Left lung (tissue), 10 donors: ENCODE measurements around the gene MGAT5B. TPM values are rescaled to one million over a fixed set of nuclear protein-coding genes. Genes with fewer than 3 reads are reported as not detected.

Experiments used
- ATAC-seq: fragments of 200-7000 bp; cut with Tn5 transposase; one replicate; pipeline ENCODE4 v1.9.1; 2020; ENCODE audit warnings: moderate library complexity
- DNase-seq, 4 donors: peaks; one replicate each; pipeline ENCODE4 v3.0.0-alpha.2; 2013 to 2020
- H3K27ac ChIP-seq, 2 donors: fragments of 200-600 bp; sonication (generic) in 1 of 2; one replicate each; pipeline versions ENCODE4 v1.5.0 to v1.8.0; 2020 to 2021
- H3K27me3 ChIP-seq, 2 donors: fragments of 200-600 bp; sonication (generic) in 1 of 2; one replicate each; pipeline versions ENCODE4 v1.5.0 to v1.8.0; 2020 to 2021
- H3K36me3 ChIP-seq, 2 donors: fragments of 200-600 bp; sonication (generic) in 1 of 2; one replicate each; pipeline versions ENCODE4 v1.5.0 to v1.8.0; 2020 to 2021
- H3K4me1 ChIP-seq, 2 donors: fragments of 200-600 bp; one replicate each; pipeline ENCODE4 v1.8.0; 2021
- H3K4me3 ChIP-seq, 2 donors: fragments of 200-600 bp; sonication (generic) in 1 of 2; one replicate each; pipeline versions ENCODE4 v1.5.0 to v1.8.0; 2020 to 2021; ENCODE audit warnings: mild to moderate bottlenecking in 1 of 2
- H3K9me3 ChIP-seq, 2 donors: fragments of 200-600 bp; sonication (generic) in 1 of 2; one replicate each; pipeline versions ENCODE4 v1.5.0 to v1.8.0; 2020 to 2021
- intact Hi-C, 2 donors: fragments of 100-400 bp; cut with DNase I; formaldehyde crosslinking; loops; one replicate each; pipeline versions ENCODE4 v1.11.2 to v1.14.2; 2022
- polyA plus RNA-seq, 6 donors: library from polyadenylated mRNA; unstranded; fragments of 120-200 nt; gene quantifications; one replicate each; pipeline ENCODE4 v1.2.1, GENCODE V29; 2013; ENCODE audit not compliant: insufficient read length in 6 of 6
- total RNA-seq, 2 donors: library from RNA; stranded (reverse); fragmentation: NEBNext Ultra II Directional; extraction: Animal tissue kit (Norgen Biotek cat#: 25700); gene quantifications; one replicate each; pipeline ENCODE4 v1.2.1, GENCODE V29; 2021
- TF ChIP-seq, protein P1 (sequence below), 2 donors: fragments of 200-600 bp; sonication (generic) in 1 of 2; IDR thresholded peaks; one replicate each; pipeline versions ENCODE4 v1.5.0 to v1.8.0; 2021; ENCODE audit warnings: antibody characterized with exemption in 2 of 2
- donor health status: DM: no; HTN: yes; CAD: no.
- donor health status: DM: no; HTN: no; CAD: no.

The MGAT5B gene
- total and polyA plus RNA-seq, 8 donors, result 1.0 to 1.9 (median 1.3) TPM

DNA sequence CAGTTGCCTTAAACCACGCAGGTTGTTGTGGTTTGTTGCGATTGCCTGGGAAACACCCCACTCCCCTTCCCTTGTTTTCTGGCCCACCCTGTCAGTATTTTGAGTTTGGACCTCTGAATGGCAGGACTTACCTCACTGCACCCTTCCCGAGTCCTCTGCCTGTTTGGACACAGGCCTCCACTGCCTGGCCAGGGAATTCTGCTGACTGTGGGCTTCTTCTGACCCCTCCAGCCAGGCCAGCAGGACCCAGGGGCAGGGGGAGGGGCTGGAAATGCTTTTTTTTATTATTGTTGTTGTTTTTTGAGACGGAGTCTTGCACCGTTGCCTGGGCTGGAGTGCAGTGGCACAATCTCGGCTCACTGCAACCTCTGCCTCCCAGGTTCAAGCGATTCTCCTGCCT lies 4.2 kb upstream of the MGAT5B start:
- ATAC-seq (no peak), DNase-seq (no peak)
- H3K4me1 ChIP-seq, result peaks cover 0 to 18% of the 10 kb centered on the region in 2 donors
- H3K27me3 ChIP-seq, result peaks cover 5 to 47% of the 10 kb centered on the region in 2 donors
- no peaks in the 10 kb centered on the region for H3K36me3 ChIP-seq
- H3K9me3 ChIP-seq, result no peaks in the 10 kb centered on the region
- no peak overlapping the region for H3K4me3 ChIP-seq
- TF ChIP-seq, protein P1, sequence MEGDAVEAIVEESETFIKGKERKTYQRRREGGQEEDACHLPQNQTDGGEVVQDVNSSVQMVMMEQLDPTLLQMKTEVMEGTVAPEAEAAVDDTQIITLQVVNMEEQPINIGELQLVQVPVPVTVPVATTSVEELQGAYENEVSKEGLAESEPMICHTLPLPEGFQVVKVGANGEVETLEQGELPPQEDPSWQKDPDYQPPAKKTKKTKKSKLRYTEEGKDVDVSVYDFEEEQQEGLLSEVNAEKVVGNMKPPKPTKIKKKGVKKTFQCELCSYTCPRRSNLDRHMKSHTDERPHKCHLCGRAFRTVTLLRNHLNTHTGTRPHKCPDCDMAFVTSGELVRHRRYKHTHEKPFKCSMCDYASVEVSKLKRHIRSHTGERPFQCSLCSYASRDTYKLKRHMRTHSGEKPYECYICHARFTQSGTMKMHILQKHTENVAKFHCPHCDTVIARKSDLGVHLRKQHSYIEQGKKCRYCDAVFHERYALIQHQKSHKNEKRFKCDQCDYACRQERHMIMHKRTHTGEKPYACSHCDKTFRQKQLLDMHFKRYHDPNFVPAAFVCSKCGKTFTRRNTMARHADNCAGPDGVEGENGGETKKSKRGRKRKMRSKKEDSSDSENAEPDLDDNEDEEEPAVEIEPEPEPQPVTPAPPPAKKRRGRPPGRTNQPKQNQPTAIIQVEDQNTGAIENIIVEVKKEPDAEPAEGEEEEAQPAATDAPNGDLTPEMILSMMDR (IDR thresholded peaks at IDR 0.05), result no peak
- no peak overlapping the region for H3K27ac ChIP-seq
- intact Hi-C loops, result no loop called here

DNA sequence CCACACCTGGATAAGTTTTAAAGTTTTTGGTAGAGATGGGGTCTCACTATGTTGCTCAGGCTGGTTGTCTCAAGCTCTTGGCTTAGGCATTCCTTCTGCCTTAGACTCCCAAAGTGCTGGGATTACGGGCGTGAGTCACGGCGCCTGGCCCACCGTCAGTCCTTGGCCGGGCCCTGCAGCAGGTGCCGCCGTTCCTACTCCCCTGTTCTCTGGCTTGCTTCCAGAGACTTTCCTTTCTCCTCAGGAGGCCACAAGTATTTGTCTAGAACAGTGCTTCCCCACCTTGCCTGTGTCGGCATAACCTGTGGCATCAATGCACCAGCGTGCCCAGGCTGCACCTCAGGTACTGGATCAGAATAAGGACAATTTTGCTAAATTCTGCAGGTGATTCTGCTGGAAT lies 3.0 kb upstream of the MGAT5B start:
- Histone ChIP-seq H3K27ac (no peak overlapping the region), H3K9me3 (no peaks in the 10 kb centered on the region), H3K4me3 (no peak overlapping the region), H3K4me1 (peaks cover 0 to 25% of the 10 kb centered on the region in 2 donors), H3K36me3 (no peaks in the 10 kb centered on the region), H3K27me3 (peaks cover 16 to 59% of the 10 kb centered on the region in 2 donors)
- TF ChIP-seq, protein P1 (IDR thresholded peaks at IDR 0.05), result no peak
- intact Hi-C loops, result loop anchor here in 1 of 2 donors (5.0 kb wide), 1 partner anchor 202 kb away; no protein-coding TSS in a partner anchor
- DNase-seq, result no peak
- ATAC-seq, result no peak

DNA sequence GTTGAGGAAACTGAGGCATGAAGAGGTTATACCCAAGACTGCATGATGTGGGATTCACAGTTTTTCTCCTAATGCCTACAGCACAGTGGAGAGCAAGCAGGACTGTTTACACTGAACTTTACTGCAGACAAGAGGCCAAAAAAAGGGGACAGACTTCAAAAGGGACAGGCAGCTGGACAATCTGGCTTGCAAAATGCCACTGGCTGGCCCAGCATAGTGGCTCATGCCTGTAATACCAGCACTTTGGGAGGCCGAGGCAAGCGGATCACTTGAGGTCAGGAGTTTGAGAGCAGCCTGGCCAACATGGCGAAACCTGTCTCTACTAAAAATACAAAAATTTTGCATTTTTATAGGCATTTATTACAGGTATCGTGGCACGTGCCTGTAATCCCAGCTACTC lies 2.0 kb upstream of the MGAT5B start:
- Histone ChIP-seq H3K36me3 (no peaks in the 10 kb centered on the region), H3K9me3 (no peaks in the 10 kb centered on the region), H3K27me3 (peaks cover 27 to 69% of the 10 kb centered on the region in 2 donors), H3K4me1 (peaks cover 0 to 25% of the 10 kb centered on the region in 2 donors), H3K4me3 (no peak overlapping the region), H3K27ac (no peak overlapping the region)
- TF ChIP-seq, protein P1 (IDR thresholded peaks at IDR 0.05), result no peak
- intact Hi-C loops, result loop anchor here in 1 of 2 donors (5.0 kb wide), 1 partner anchor 201 kb away; no protein-coding TSS in a partner anchor
- DNase-seq, result no peak
- no peak for ATAC-seq

DNA sequence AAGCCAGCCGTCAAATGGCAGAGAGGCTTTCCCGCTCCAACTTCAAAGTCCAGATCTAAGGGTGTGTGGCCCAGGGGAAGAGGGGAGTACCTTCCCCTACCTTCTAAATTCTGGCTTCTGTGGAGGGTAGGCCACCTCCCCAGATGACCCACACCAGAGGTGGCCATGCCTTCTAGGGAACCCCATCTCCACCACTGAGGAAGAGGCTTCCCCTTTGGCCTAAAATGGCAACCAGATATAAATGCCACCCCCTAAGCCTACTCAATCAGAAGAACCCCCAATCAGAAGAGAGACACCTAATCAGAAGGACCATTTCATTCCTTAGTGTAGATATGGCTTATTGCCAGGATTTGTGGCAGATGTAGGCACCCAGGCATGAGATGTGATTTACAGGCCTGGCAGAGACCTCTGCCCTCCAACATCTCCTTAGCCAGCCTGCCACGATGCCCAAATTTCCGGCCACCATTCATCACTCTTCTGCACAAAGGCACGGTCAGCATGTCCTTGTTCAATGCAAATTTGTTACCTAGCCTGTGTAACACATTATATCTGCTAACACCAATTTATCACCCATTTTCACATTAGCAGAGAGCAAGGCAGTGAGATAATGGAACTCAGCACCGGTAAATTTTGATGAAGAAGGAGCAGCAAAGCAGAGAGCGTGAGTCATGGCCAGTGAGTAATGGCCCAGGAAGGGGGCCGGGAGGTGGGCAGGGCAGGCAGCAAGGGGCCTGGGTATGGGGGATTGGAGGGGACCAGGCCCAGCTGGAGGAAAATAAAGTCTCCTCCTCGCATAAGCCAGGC lies 1.2 kb upstream of the MGAT5B start:
- H3K9me3 ChIP-seq, result no peaks in the 10 kb centered on the region
- no peak overlapping the region for H3K4me3 ChIP-seq
- no peak for DNase-seq
- no peak for ATAC-seq
- H3K27me3 ChIP-seq, result peaks cover 27 to 77% of the 10 kb centered on the region in 2 donors
- H3K27ac ChIP-seq, result no peak overlapping the region
- H3K36me3 ChIP-seq, result no peaks in the 10 kb centered on the region
- TF ChIP-seq, protein P1 (IDR thresholded peaks at IDR 0.05), result no peak
- intact Hi-C loops, result loop anchor here in 1 of 2 donors (5.0 kb wide), 1 partner anchor 200 kb away; no protein-coding TSS in a partner anchor
- H3K4me1 ChIP-seq, result peaks cover 0 to 25% of the 10 kb centered on the region in 2 donors

DNA sequence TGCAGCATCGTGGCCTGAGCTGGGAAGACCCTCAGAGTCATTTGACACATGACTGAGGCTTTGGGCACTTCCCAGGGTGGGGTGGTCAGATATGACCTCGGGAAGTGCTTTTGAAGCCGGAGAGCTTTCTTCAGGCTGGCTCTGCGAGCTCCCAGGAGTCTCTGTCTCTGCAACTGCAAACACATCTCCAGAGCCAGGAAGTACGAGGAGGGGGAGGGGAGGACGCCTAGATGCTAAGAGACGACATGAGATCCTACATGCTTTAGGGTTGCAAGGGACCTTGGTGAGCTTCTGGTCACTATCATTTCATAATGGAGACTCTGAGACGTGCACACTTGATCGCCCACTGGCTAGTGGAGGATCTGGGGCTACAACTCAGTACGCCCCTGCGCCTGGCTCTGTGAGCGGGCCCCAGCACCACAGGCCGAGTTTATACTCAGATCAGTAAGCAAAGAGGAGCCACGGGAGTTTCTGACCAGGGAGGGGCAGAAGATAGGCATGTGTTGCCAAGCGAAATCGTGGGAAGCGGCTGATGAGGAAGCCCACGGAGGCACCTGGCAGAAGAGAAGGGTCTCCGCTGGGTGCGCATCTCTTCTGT lies 527 bp upstream of the MGAT5B start:
- Histone ChIP-seq H3K27ac (no peak overlapping the region), H3K9me3 (no peaks in the 10 kb centered on the region), H3K4me1 (peaks cover 0 to 25% of the 10 kb centered on the region in 2 donors), H3K27me3 (peaks cover 27 to 84% of the 10 kb centered on the region in 2 donors), H3K36me3 (no peaks in the 10 kb centered on the region), H3K4me3 (no peak overlapping the region)
- no peak for ATAC-seq
- no peak for DNase-seq
- TF ChIP-seq, protein P1 (IDR thresholded peaks at IDR 0.05), result no peak
- intact Hi-C loops, result loop anchor here in 1 of 2 donors (5.0 kb wide), 1 partner anchor 200 kb away; no protein-coding TSS in a partner anchor
